GM19372 (cell line): ENCODE measurements around the gene AIG1.
"Not testable (repeated sequence)": the region's sequence is repeated elsewhere in the genome, so short reads cannot be mapped to it uniquely, and the experiment has no call there.

Experiments
- ATAC-seq: cut with Tn5 transposase; IDR thresholded peaks from one replicate; pipeline ENCODE4 v1.9.1; 2021; ENCODE audit warnings: mild to moderate bottlenecking, low read depth, moderate library complexity; ENCODE audit not compliant: unreplicated experiment

AIG1 gene

GRCh38 chr6:143060806-143061596, at the start of gene AIG1:
AIG1 (plus strand) TSS chr6:143060889; CDS start chr6:143060926, 37 bp downstream.
- peak; percentile 56 for ATAC-seq

- no peak for ATAC-seq
Observed at GRCh38 chr6:143014764-143015163, 45.9 kb upstream of the AIG1 start.

GRCh38 chr6:143015300-143015706, 45.4 kb upstream of the AIG1 start:
- no peak for ATAC-seq

- ATAC-seq: no peak
Observed at GRCh38 chr6:143018955-143019354, 41.7 kb upstream of the AIG1 start.

GRCh38 chr6:143020862-143021261, 39.8 kb upstream of the AIG1 start:
- ATAC-seq: not testable (repeated sequence)

- no peak for ATAC-seq
Observed at GRCh38 chr6:143021543-143021942, 39.1 kb upstream of the AIG1 start.

GRCh38 chr6:143022587-143022986, 38.1 kb upstream of the AIG1 start:
- ATAC-seq: no peak

- ATAC-seq: no peak
Observed at GRCh38 chr6:143023695-143024094, 37.0 kb upstream of the AIG1 start.

GRCh38 chr6:143024977-143025376, 35.7 kb upstream of the AIG1 start:
- no peak for ATAC-seq

- ATAC-seq: no peak
Observed at GRCh38 chr6:143026696-143027449, 33.8 kb upstream of the AIG1 start.

GRCh38 chr6:143034689-143035334, 25.9 kb upstream of the AIG1 start:
- ATAC-seq: no peak

- ATAC-seq: no peak
Observed at GRCh38 chr6:143037470-143037869, 23.2 kb upstream of the AIG1 start.

- no peak for ATAC-seq
Observed at GRCh38 chr6:143038833-143039232, 21.9 kb upstream of the AIG1 start.

GRCh38 chr6:143039548-143039947, 21.1 kb upstream of the AIG1 start:
- ATAC-seq: no peak

- ATAC-seq: no peak
Observed at GRCh38 chr6:143040018-143040417, 20.7 kb upstream of the AIG1 start.

GRCh38 chr6:143044345-143044744, 16.3 kb upstream of the AIG1 start:
- ATAC-seq: not testable (repeated sequence)

- ATAC-seq: no peak
Observed at GRCh38 chr6:143049611-143050010, 11.1 kb upstream of the AIG1 start.

GRCh38 chr6:143050509-143050908, 10.2 kb upstream of the AIG1 start:
- no peak for ATAC-seq

- no peak for ATAC-seq
Observed at GRCh38 chr6:143052282-143052681, 8.4 kb upstream of the AIG1 start.

GRCh38 chr6:143053856-143054255, 6.8 kb upstream of the AIG1 start:
- ATAC-seq: no peak

- ATAC-seq: no peak
Observed at GRCh38 chr6:143054329-143054728, 6.4 kb upstream of the AIG1 start.
